Type B pancreatic cell (in vitro differentiated cells): Measurements from ENCODE around the gene EIF1AX. TPM values are rescaled to one million over a fixed set of nuclear protein-coding genes. Genes with fewer than 3 reads are reported as not detected.

Source experiments
- DNase-seq: peaks from one replicate; pipeline ENCODE4 v3.0.0; 2021; ENCODE audit warnings: mixed read lengths; ENCODE audit not compliant: unreplicated experiment; ENCODE audit errors: extremely low spot score
- H3K27ac Mint-ChIP-seq: 2 replicates; pipeline ENCODE4 v1.8.0; 2021; ENCODE audit warnings: mild to moderate bottlenecking, mixed read lengths
- H3K27me3 Mint-ChIP-seq: 2 replicates; pipeline ENCODE4 v1.8.0; 2021; ENCODE audit warnings: mixed read lengths
- H3K36me3 Mint-ChIP-seq: 2 replicates; pipeline ENCODE4 v1.8.0; 2021; ENCODE audit warnings: mixed read lengths
- H3K4me1 Mint-ChIP-seq: one replicate; pipeline ENCODE4 v1.8.0; 2021; ENCODE audit warnings: mixed read lengths; ENCODE audit not compliant: unreplicated experiment
- H3K4me3 Mint-ChIP-seq: 2 replicates; pipeline ENCODE4 v1.8.0; 2021; ENCODE audit warnings: mild to moderate bottlenecking, mixed read lengths
- H3K9me3 Mint-ChIP-seq: 2 replicates; pipeline ENCODE4 v1.8.0; 2021; ENCODE audit warnings: mixed read lengths
- CTCF ChIP-seq: fragments of 200-600 bp; sonication (generic); conservative IDR thresholded peaks from 2 replicates; pipeline ENCODE4 v1.5.0; 2021; ENCODE audit warnings: antibody characterized with exemption, mild to moderate bottlenecking
- long read RNA-seq: library from polyadenylated mRNA; unstranded; transcript quantifications from one replicate; pipeline ENCODE4 v2.0.0, GENCODE V29; 2020
- total RNA-seq: library from RNA; stranded (reverse); gene quantifications from 2 replicates; pipeline ENCODE4 v1.2.1, GENCODE V29; 2021; ENCODE audit warnings: low replicate concordance

The EIF1AX gene
- total RNA-seq, result 95.2 and 96.8 TPM in 2 replicates
- long read RNA-seq, full-length matches to known transcripts, result 136 of 147 reads
- long read RNA-seq, partial matches to known transcripts, result 1 of 147 reads
- long read RNA-seq, other reads (novel, unspliced or antisense), result 10 of 147 reads

GRCh38 chrX:20141281-20142220 lies at the start of gene EIF1AX:
EIF1AX (minus strand) TSS chrX:20141838; CDS start chrX:20141640, 198 bp downstream.
- TF ChIP-seq CTCF, result no peak
- Mint-ChIP-seq H3K27me3 (no peaks in the 10 kb centered on the region), H3K4me3 (peak within 1 kb of the TSS; percentile 86), H3K27ac (peak within 1 kb of the TSS; percentile 83), H3K4me1 (peaks cover 11% of the 10 kb centered on the region), H3K36me3 (peaks cover 5% of the 10 kb centered on the region), H3K9me3 (no peaks in the 10 kb centered on the region)
- peak; percentile 92 for DNase-seq

GRCh38 chrX:20189171-20189570 lies 47.5 kb upstream of the EIF1AX start:
- H3K36me3 Mint-ChIP-seq, result peaks cover 8% of the 10 kb centered on the region
- no peak for TF ChIP-seq CTCF
- no peak for DNase-seq
- H3K27me3 Mint-ChIP-seq, result no peaks in the 10 kb centered on the region
- no peaks in the 10 kb centered on the region for H3K9me3 Mint-ChIP-seq
- H3K4me3 Mint-ChIP-seq, result no peak overlapping the region
- no peak overlapping the region for H3K27ac Mint-ChIP-seq
- H3K4me1 Mint-ChIP-seq, result no peaks in the 10 kb centered on the region

- peaks cover 10% of the 10 kb centered on the region for H3K36me3 Mint-ChIP-seq
- no peak for TF ChIP-seq CTCF
- no peak for DNase-seq
- H3K9me3 Mint-ChIP-seq, result no peaks in the 10 kb centered on the region
- H3K4me3 Mint-ChIP-seq, result no peak overlapping the region
- H3K27me3 Mint-ChIP-seq, result no peaks in the 10 kb centered on the region
- no peaks in the 10 kb centered on the region for H3K4me1 Mint-ChIP-seq
- H3K27ac Mint-ChIP-seq, result no peak overlapping the region
Observed at GRCh38 chrX:20181598-20182329, 40.1 kb upstream of the EIF1AX start.

GRCh38 chrX:20177093-20177492 lies 35.5 kb upstream of the EIF1AX start:
- no peak for TF ChIP-seq CTCF
- no peak overlapping the region for H3K4me3 Mint-ChIP-seq
- H3K9me3 Mint-ChIP-seq, result no peaks in the 10 kb centered on the region
- H3K27me3 Mint-ChIP-seq, result no peaks in the 10 kb centered on the region
- DNase-seq, result no peak
- no peak overlapping the region for H3K27ac Mint-ChIP-seq
- H3K36me3 Mint-ChIP-seq, result peaks cover 6% of the 10 kb centered on the region
- no peaks in the 10 kb centered on the region for H3K4me1 Mint-ChIP-seq

GRCh38 chrX:20173856-20174255 lies 32.2 kb upstream of the EIF1AX start:
- Mint-ChIP-seq H3K4me1 (no peaks in the 10 kb centered on the region), H3K9me3 (no peaks in the 10 kb centered on the region), H3K36me3 (peaks cover 2% of the 10 kb centered on the region), H3K27me3 (no peaks in the 10 kb centered on the region), H3K4me3 (no peak overlapping the region), H3K27ac (no peak overlapping the region)
- TF ChIP-seq CTCF, result no peak
- DNase-seq, result no peak
